SH-SY5Y (cell line): ENCODE results near the gene C1QB.

Experiments used
- GATA2 ChIP-seq: IDR thresholded peaks from 2 replicates; pipeline ENCODE4 v1.6.1; 2011; ENCODE audit warnings: mild to moderate bottlenecking, low read depth, low read length
- GATA3 ChIP-seq: IDR thresholded peaks from 2 replicates; pipeline ENCODE4 v1.6.1; 2011; ENCODE audit warnings: low read depth, mild to moderate bottlenecking, low read length, moderate library complexity

C1QB gene

GRCh38 chr1:22641906-22642636, 11.0 kb upstream of the C1QB start:
- TF ChIP-seq GATA3 = no peak
- TF ChIP-seq GATA2 = no peak

- TF ChIP-seq GATA2 = no peak
- TF ChIP-seq GATA3 = no peak
Observed at GRCh38 chr1:22643381-22643780, 9.7 kb upstream of the C1QB start, which contains the start of gene C1QC. Gene C1QC, plus strand, starts transcription at chr1:22643633. Its CDS starts 391 bp downstream, at chr1:22644024.

- TF ChIP-seq GATA2 (no peak), GATA3 (no peak)
Observed at GRCh38 chr1:22643928-22644327, 9.1 kb upstream of the C1QB start.

GRCh38 chr1:22645931-22646330, 7.1 kb upstream of the C1QB start:
- TF ChIP-seq GATA3 (no peak), GATA2 (no peak)

- TF ChIP-seq GATA3 = no peak
- no peak for TF ChIP-seq GATA2
Observed at GRCh38 chr1:22646384-22646783, 6.7 kb upstream of the C1QB start.

GRCh38 chr1:22650089-22650693, 2.8 kb upstream of the C1QB start:
- TF ChIP-seq GATA3 (no peak), GATA2 (no peak)

- TF ChIP-seq GATA2 = no peak
- no peak for TF ChIP-seq GATA3
Observed at GRCh38 chr1:22651941-22652856, 837 bp upstream of the C1QB start.

- TF ChIP-seq GATA3 = no peak
- TF ChIP-seq GATA2 = no peak
Observed at GRCh38 chr1:22654692-22655091, 1.7 kb downstream of the C1QB start.

- no peak for TF ChIP-seq GATA3
- no peak for TF ChIP-seq GATA2
Observed at GRCh38 chr1:22658385-22659163, 5.5 kb downstream of the C1QB start.

GRCh38 chr1:22660716-22661241, 7.7 kb downstream of the C1QB start:
- TF ChIP-seq GATA2 (no peak), GATA3 (no peak)

GRCh38 chr1:22661880-22662279, 8.8 kb downstream of the C1QB start:
- TF ChIP-seq GATA2 (no peak), GATA3 (no peak)

- no peak for TF ChIP-seq GATA3
- TF ChIP-seq GATA2 = no peak
Observed at GRCh38 chr1:22662318-22662717, 9.3 kb downstream of the C1QB start.

- TF ChIP-seq GATA3 (no peak), GATA2 (no peak)
Observed at GRCh38 chr1:22662986-22663408, 10.0 kb downstream of the C1QB start.
